DMS 273 treated with DMSO at 0.1 percent for 48 hours (cell line): ENCODE data around the gene NCKIPSD.
A peak's percentile ranks its signal among the peaks of the same experiment; 100 is the strongest.

Source experiments
- DNase-seq: peaks from one replicate; lab custom pipeline; 2025; lab: John Stamatoyannopoulos, UW

The NCKIPSD gene

DNA sequence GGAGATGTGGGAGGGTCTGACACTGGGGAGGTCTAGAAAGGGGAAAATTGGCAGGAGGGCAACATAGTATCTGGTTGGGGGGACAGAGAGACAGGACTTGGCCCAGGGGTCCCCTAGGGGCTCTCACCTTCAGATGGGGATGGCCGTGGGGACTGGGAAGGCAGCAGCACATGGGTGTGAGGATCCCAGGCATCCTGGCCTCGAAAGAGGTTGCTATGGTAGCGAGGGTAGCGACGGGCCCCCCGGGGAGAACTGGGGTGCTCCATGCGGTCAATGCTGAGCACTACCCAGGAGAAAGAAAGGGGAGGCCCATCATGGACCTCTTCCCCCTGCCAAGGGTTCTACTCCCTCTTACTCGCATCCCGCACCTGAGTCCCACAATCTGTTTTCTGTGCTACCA, 38.0 kb downstream of the NCKIPSD start:
- no peak for DNase-seq

DNA sequence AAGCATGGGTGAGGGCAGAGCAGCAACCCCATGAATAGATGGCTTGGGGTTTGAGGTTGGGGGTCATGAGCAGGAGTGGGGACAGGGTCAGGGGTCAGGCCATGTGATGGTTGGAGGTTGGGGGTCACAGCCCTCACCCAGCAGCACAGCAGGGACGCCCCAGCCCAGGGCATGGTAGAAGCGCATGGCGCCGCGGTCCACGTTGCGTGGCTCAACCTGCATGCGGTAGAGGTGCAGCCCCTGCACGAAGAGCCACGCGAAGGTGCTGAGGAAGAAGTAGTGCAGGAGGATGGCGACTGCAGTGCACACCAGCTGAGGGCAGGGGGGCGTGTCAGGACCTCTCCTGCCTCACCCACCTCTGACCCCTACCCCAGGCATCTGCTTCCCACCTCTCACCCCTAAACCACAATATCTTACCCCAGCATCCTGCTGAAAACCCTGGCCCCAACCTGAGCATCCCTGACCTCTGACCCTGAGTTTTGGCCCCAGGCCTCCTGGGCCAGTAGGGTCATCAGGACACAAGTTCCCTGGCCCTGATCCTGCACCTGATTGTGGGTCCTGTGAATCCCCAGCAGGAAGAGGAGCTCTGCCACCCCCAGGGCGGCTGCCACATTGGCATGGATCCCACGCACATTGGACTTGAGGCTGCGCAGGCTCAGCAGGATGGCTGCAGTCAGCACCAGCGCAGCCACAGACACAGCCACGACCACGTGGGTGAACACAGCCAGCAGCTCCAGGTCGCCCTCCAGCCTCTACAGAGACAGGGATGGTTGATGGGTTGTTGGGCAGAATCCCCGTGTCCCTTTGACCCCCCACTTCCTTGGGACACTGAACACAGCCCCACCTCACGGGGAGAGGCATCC, 40.6 kb downstream of the NCKIPSD start:
- no peak for DNase-seq

DNA sequence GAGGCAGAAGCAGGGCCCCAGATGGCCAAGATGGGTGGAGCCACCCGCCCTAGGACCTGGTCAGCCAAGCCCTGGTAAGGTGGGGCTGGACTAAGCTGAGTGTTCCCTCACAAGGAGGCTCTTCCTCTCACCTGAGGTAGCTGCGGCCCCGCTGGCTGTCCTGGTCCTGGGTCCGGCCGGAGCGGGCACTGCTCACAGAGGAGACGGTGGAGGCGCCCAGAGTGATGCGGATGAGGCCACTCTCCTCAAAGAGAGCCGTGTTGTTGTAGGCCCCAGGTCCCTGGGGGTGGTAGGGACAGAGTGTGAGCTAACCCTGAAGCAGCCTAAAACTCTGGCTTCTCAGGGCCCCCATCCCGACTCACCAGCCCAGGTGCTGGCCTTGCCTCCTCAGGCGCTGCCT, 43.1 kb downstream of the NCKIPSD start:
- no peak for DNase-seq

DNA sequence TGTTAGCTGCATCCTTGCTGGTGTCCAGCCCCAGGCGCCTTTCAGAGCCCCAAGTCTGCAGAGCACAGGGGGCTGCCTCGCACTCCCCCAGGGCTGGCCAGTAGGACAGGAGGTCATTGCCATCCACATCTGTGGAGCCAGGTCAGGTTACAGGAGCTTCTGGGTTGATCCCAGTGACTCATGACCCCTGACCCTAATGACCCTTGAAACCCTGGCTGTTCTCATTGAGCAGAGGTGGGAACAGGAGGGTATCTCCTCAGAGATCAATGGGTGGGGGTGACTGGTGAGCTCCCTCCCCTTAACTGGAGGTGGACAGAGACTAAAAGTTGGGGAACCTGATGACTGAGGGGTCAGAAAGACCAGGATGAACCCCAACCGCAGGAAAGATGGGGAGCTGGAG, 44.3 kb downstream of the NCKIPSD start:
- DNase-seq: no peak

GRCh38 chr3:48639944-48640606, 45.6 kb downstream of the NCKIPSD start:
- no peak for DNase-seq

- no peak for DNase-seq
Observed at GRCh38 chr3:48637305-48637704, 48.4 kb downstream of the NCKIPSD start.

- no peak for DNase-seq
Observed at GRCh38 chr3:48636149-48636655, 49.5 kb downstream of the NCKIPSD start.

DNA sequence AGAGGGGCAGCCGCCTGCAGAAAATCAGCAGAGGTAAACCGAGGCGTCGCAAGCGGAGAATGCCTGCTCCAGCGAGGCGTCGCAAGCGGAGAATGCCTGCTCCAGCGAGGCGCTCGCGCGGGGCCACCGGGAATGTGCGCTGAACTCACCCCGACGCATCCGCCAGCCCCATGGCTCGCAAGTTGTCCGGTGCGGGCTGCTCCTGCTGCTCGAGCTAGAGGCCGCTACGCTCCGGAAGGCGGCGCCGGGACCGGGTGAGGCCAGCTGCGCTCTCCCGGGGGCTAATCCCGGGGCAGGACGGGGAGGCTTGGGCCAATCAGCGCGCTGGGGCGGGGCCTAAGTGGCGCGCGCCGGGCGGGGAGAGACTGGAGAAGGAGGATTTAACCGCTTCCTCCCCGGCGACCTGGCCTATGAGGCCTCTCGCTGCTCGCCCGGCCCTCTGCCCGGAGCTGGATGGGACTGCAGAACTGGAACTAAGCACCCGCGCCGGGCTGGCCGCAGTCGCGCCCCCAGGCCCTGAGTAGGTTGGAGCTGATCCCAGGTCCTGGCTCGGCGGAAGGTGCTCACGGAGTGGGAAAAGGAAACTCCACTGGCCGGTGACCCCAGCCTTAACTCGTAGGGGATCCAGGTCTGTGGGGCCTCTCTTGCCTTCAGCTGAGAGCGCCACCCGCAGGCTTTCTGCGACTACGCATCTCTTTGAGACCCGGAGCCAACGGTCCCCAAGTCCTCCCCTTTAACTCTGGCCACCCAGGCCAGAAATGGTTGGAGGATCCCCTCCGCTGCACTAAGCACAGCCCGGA, 50.3 kb downstream of the NCKIPSD start, which contains the start of gene SLC26A6:
Gene SLC26A6 (minus strand): TSS at position 240 of the 800 bp plus-strand sequence. CDS start 68 bp downstream, at position 172.
- DNase-seq: peak; percentile 63

DNA sequence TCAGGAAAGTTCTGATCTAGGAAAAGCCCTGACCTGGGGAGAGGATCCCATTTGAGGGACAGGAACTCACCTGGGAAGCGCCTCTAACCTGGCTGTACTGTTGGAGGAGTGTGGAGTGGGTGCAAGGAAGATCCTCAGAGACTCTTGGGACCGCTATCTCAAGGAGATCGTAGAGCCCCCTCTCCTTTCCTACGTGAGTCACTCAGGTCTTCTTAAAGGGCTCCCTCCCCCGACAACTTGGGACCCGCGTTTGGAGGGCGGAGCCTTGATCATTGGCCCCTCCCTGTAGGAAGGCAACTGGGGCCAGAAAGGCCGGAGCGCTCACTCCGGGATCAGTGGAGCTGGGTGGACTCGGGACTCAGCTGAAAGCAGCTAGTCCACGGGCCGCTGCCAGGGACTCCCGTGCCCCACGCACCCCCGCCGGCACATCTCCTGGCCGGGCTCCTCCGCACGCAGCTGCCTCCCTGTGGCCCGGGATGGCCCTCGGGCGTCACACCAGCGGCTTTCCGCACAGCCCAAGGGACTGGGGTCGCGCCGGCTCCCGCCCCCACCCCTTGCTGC, 51.0 kb downstream of the NCKIPSD start:
- DNase-seq: no peak

- DNase-seq: no peak
Observed at GRCh38 chr3:48633743-48634142, 52.0 kb downstream of the NCKIPSD start.

- DNase-seq: no peak
Observed at GRCh38 chr3:48633256-48633655, 52.5 kb downstream of the NCKIPSD start.

DNA sequence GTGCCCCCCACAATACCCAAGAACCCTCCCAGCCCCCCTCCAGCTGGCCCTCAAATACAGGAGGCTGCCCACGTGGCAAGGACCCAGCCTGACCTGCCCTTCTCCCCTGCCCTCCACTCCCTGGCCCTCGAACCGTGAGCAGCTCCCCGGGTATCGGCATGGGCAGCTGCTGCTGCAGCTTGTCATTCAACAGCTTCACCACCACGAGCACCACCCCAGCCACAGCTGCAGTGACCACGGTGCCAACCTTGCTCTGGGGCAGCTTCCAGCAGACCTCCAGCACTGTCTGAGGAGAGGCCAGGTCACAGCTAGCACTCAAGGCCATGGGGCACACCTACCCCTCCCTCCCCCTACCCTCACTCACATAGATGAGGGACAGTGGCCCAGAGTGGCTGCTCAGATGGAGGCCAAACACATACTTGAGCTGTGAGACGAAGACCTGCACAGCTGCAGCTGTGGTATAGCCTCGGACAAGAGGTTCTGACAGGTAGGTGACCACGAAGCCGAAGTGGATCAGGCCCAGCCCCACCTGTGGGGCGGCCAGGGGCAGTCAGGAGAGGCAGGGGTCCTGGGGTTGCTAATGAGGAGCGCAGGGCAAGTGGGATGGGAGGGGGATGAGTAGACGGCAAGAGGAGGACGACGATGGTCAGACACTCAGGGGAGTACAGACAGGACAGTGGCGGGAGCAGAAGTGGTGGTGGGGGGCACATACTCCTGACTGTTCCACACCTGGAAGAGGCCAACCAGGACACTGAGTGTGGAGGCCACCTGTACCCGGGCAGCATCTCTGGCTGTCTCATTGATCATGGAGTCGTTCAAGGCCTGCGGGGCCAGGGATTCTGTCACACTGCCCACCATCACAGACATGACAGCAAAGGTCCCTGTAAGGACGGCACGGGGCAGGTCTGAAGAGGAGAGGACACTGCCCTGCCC, 53.9 kb downstream of the NCKIPSD start:
- no peak for DNase-seq

DNA sequence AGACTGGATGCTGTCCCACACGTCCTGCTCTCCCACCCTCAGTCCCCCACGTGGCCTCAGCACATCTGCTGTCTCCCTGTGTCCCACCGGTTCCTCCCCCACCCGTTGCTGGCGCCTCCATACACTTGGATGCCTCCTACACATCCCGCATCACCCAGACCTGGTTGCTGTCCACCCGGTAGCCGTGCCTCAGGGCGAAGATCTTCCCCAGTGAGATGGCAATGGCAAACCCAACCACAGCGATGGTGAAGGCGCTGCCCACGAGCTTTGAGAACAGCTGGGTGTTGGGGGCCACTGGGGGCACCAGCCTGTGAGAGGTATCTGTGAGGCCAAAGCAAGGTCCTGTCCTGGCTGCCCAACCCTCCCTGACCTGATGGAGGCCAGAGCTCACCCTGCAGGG, 54.9 kb downstream of the NCKIPSD start:
- DNase-seq: no peak

- DNase-seq: no peak
Observed at GRCh38 chr3:48630407-48630806, 55.3 kb downstream of the NCKIPSD start.

- DNase-seq: no peak
Observed at GRCh38 chr3:48629894-48630293, 55.8 kb downstream of the NCKIPSD start.

DNA sequence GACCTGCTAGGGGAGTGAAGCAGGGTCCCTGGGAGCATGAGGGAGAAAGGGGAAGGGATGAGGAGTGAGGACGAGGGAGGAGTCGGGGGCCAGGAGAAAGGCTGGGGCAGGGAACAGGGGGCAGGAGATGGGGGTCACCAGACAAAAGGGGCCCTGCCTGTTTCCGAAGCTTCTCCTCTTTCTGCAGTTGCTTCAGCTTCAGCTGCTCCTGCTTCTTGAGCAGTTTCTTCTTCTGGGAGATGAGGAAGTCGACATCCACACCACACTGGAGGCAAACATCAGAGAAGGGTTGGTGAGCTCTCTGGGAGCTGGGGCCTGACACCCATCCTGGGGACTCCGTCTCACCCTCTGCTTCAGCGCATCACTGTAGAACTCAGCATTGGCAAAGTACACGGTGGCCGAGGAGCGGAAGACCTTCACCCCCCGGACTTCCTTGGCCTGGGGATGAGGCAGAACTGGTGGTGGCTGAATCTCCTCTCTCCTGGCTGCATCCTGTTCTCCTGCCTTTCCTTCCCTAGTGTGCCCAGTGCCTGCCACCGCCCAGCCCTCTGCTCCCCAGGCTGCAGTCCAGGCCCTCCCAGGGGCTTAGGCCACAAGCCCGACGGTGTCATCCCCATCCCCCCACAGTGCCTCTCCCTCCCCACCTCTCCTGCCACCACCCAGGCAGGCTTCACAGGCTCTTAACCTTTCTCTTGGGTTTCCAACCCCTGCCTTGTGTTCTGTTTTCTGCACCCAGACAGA, 57.3 kb downstream of the NCKIPSD start:
- no peak for DNase-seq

DNA sequence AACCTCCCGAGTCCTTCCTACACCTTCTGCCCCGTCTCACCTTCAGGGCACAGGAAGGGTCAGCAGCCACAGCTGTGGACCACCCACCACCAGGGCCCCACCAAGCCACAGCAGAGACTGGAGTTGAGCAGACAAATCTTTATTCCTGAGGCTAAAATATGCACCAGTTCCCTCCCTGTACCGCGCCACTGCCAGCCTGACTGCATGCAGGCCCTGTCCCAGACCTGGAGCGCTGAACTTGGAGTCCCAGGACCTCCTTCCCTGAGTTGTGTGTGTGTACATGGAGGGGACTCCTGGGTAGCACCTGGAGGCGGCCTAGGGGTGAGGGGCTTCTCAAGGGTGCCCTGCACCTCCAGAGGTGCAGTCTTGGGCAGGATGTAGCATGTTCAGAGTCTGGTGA, 60.1 kb downstream of the NCKIPSD start:
- DNase-seq: no peak

- DNase-seq: no peak
Observed at GRCh38 chr3:48624767-48625166, 60.9 kb downstream of the NCKIPSD start.

- DNase-seq: no peak
Observed at GRCh38 chr3:48623851-48624547, 61.7 kb downstream of the NCKIPSD start.
